ENCODE measurements around the gene ESRP2.

The ESRP2 gene

GRCh38 chr16:68244903-68245853 lies 9.3 kb upstream of the ESRP2 start, which contains the start of gene PLA2G15 (continued):
- TF ChIP-seq, protein P1, sequence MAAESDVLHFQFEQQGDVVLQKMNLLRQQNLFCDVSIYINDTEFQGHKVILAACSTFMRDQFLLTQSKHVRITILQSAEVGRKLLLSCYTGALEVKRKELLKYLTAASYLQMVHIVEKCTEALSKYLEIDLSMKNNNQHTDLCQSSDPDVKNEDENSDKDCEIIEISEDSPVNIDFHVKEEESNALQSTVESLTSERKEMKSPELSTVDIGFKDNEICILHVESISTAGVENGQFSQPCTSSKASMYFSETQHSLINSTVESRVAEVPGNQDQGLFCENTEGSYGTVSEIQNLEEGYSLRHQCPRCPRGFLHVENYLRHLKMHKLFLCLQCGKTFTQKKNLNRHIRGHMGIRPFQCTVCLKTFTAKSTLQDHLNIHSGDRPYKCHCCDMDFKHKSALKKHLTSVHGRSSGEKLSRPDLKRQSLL (tag by site-specific recombination; IDR thresholded peaks at IDR 0.05) = no peak
- TF ChIP-seq PRDM6 (tag by site-specific recombination; IDR thresholded peaks at IDR 0.05) = no peak
- TF ChIP-seq MYNN (tag by site-specific recombination; IDR thresholded peaks at IDR 0.05; ENCODE audit: borderline replicate concordance) = no peak
- peak; percentile 92 for TF ChIP-seq ZXDB (tag by site-specific recombination; IDR thresholded peaks at IDR 0.05)
- no peak for TF ChIP-seq GLI4 (tag by site-specific recombination; IDR thresholded peaks at IDR 0.05)
- peak; percentile 83 for TF ChIP-seq ZEB2 (tag by site-specific recombination; IDR thresholded peaks at IDR 0.05)
- no peak for TF ChIP-seq ZNF302 (tag by site-specific recombination; IDR thresholded peaks at IDR 0.05; ENCODE audit: low read depth)
- TF ChIP-seq ZNF571 (tag by site-specific recombination; IDR thresholded peaks at IDR 0.05) = no peak
- no peak for TF ChIP-seq TCF7L2 (IDR thresholded peaks at IDR 0.05; ENCODE audit: borderline replicate concordance, low read depth, low read length)
- TF ChIP-seq, protein P2, sequence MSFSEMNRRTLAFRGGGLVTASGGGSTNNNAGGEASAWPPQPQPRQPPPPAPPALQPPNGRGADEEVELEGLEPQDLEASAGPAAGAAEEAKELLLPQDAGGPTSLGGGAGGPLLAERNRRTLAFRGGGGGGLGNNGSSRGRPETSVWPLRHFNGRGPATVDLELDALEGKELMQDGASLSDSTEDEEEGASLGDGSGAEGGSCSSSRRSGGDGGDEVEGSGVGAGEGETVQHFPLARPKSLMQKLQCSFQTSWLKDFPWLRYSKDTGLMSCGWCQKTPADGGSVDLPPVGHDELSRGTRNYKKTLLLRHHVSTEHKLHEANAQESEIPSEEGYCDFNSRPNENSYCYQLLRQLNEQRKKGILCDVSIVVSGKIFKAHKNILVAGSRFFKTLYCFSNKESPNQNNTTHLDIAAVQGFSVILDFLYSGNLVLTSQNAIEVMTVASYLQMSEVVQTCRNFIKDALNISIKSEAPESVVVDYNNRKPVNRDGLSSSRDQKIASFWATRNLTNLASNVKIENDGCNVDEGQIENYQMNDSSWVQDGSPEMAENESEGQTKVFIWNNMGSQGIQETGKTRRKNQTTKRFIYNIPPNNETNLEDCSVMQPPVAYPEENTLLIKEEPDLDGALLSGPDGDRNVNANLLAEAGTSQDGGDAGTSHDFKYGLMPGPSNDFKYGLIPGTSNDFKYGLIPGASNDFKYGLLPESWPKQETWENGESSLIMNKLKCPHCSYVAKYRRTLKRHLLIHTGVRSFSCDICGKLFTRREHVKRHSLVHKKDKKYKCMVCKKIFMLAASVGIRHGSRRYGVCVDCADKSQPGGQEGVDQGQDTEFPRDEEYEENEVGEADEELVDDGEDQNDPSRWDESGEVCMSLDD (tag by site-specific recombination; IDR thresholded peaks at IDR 0.05) = peak; percentile 56
- no peak for TF ChIP-seq ZNF274 (IDR thresholded peaks at IDR 0.05; ENCODE audit: low read length)
- TF ChIP-seq ZNF274 (tag by site-specific recombination; IDR thresholded peaks at IDR 0.05; ENCODE audit: borderline replicate concordance) = no peak
- no peak for TF ChIP-seq ZNF658 (tag by site-specific recombination; IDR thresholded peaks at IDR 0.05)
- TF ChIP-seq WT1 (tag by site-specific recombination; IDR thresholded peaks at IDR 0.05) = peak; percentile 11
- no peak for TF ChIP-seq ZNF121 (tag by site-specific recombination; IDR thresholded peaks at IDR 0.05)
- peak; percentile 47; the same call in 1 of the 2 replicates for TF ChIP-seq ZNF24 (tag by site-specific recombination; IDR thresholded peaks at IDR 0.05)
- TF ChIP-seq ZNF701 (tag by site-specific recombination; IDR thresholded peaks at IDR 0.05) = no peak
- TF ChIP-seq ZFHX2 (tag by site-specific recombination; conservative IDR thresholded peaks at IDR 0.05) = peak; percentile 95
- no peak for TF ChIP-seq ZNF555 (tag by site-specific recombination; conservative IDR thresholded peaks at IDR 0.05)
- peak; percentile 71 for TF ChIP-seq ZNF335 (tag by site-specific recombination; conservative IDR thresholded peaks at IDR 0.05)
- TF ChIP-seq ZNF76 (tag by site-specific recombination; IDR thresholded peaks at IDR 0.05; ENCODE audit: borderline replicate concordance, low read depth) = peak; percentile 57; the same call in 1 of the 2 replicates
- TF ChIP-seq ZBTB8A (tag by site-specific recombination; IDR thresholded peaks at IDR 0.05) = peak; percentile 50; the same call in 1 of the 2 replicates
- TF ChIP-seq ZNF10 (tag by site-specific recombination; IDR thresholded peaks at IDR 0.05) = no peak
- 0 out of 2 replicates have a peak, but pooled peaks have one; percentile 36 for TF ChIP-seq INSM2 (tag by site-specific recombination; IDR thresholded peaks at IDR 0.05)
- TF ChIP-seq ZSCAN16 (tag by site-specific recombination; IDR thresholded peaks at IDR 0.05) = 0 out of 2 replicates have a peak, but pooled peaks have one; percentile 7
- TF ChIP-seq ZNF18 (tag by site-specific recombination; IDR thresholded peaks at IDR 0.05) = no peak
- TF ChIP-seq ZIC2 (tag by site-specific recombination; IDR thresholded peaks at IDR 0.05) = peak; percentile 33; the same call in 1 of the 2 replicates
- TF ChIP-seq MZF1 (tag by site-specific recombination; IDR thresholded peaks at IDR 0.05; ENCODE audit: borderline replicate concordance) = no peak
- TF ChIP-seq ZNF473 (tag by site-specific recombination; IDR thresholded peaks at IDR 0.05) = no peak
- TF ChIP-seq ZNF132 (tag by site-specific recombination; IDR thresholded peaks at IDR 0.05; ENCODE audit: borderline replicate concordance) = no peak
- TF ChIP-seq IKZF3 (tag by site-specific recombination; IDR thresholded peaks at IDR 0.05) = no peak
- no peak for TF ChIP-seq ZNF548 (tag by site-specific recombination; IDR thresholded peaks at IDR 0.05)

Measured in HEK293 (cell line).